Measurements from ENCODE around the gene FADS2. TPM values are rescaled to one million over a fixed set of nuclear protein-coding genes. Genes with fewer than 3 reads are reported as not detected.

Gene FADS2
- polyA plus RNA-seq, 2 donors: 5.1 to 8.7 TPM

DNA sequence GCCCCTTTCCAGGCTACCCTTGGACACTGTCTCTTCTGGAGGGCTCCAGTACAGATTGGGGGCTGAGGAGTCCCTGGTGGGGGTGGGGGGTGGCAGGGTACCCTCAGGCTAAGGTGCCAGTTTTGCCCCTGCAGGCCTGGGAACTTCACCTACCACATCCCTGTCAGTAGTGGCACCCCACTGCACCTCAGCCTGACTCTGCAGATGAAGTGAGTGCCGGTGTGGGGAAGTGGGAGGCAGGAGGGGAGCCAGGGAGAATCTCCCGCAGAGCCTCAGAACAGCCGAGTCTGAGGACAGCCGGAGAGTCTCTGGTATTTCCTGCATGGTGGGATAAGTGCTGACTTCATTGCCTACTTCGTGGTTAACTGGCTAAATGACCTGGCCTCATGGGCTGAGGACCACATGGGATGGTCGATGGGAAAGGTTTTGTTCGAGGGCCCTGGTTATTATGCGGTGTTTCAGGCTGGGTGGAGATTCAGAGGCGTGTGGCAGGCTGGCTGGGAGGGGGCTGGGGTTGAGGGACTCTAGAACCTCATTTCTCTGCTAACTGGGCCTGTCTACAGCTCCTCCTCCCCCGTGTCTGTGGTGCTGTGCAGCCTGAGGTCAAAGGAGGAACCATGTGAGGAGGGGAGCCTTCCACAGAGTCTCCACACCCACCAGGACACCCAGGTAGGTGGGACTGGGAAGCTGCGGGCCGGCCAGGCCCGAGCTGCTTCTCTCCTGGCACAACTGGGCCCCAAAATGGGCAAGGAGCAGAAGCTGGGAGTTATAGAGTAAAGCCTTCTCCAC lies 44.2 kb upstream of the FADS2 start:
- Histone ChIP-seq H3K27ac (ENCODE audit: low read depth in 2 of 2, low read length in 1 of 2) (no peak overlapping the region), H3K4me1 (ENCODE audit: control insufficient read depth in 2 of 2, insufficient read depth in 2 of 2, low read length in 1 of 2) (peaks cover 0 to 2% of the 10 kb centered on the region in 2 donors), H3K27me3 (ENCODE audit: control insufficient read depth in 1 of 2, insufficient read depth in 2 of 2, low read length in 2 of 2) (no peaks in the 10 kb centered on the region), H3K9me3 (ENCODE audit: control insufficient read depth in 2 of 2, insufficient read depth in 1 of 2, low read depth in 1 of 2, low read length in 1 of 2) (no peaks in the 10 kb centered on the region), H3K36me3 (ENCODE audit: control insufficient read depth in 2 of 2, insufficient read depth in 2 of 2, low read length in 1 of 2) (peaks cover 5 to 41% of the 10 kb centered on the region in 2 donors), H3K4me3 (ENCODE audit: low read depth in 1 of 2, low read length in 2 of 2) (no peak overlapping the region)
- WGBS, 2 donors: 69 to 72% methylated on average over 13 of the region's 13 CpGs

- H3K27me3 ChIP-seq (ENCODE audit: control insufficient read depth in 1 of 2, insufficient read depth in 2 of 2, low read length in 2 of 2): no peaks in the 10 kb centered on the region
- WGBS, 2 donors: 77 to 84% methylated on average over 7 of the region's 7 CpGs
- H3K27ac ChIP-seq (ENCODE audit: low read depth in 2 of 2, low read length in 1 of 2): no peak overlapping the region
- no peak overlapping the region for H3K4me3 ChIP-seq (ENCODE audit: low read depth in 1 of 2, low read length in 2 of 2)
- H3K36me3 ChIP-seq (ENCODE audit: control insufficient read depth in 2 of 2, insufficient read depth in 2 of 2, low read length in 1 of 2): peaks cover 7 to 45% of the 10 kb centered on the region in 2 donors
- no peaks in the 10 kb centered on the region for H3K9me3 ChIP-seq (ENCODE audit: control insufficient read depth in 2 of 2, insufficient read depth in 1 of 2, low read depth in 1 of 2, low read length in 1 of 2)
- peaks cover 0 to 2% of the 10 kb centered on the region in 2 donors for H3K4me1 ChIP-seq (ENCODE audit: control insufficient read depth in 2 of 2, insufficient read depth in 2 of 2, low read length in 1 of 2)
Measured at GRCh38 chr11:61784506-61784805, 43.6 kb upstream of the FADS2 start.

GRCh38 chr11:61785837-61786402 lies 42.2 kb upstream of the FADS2 start:
- Histone ChIP-seq H3K27ac (ENCODE audit: low read depth in 2 of 2, low read length in 1 of 2) (no peak overlapping the region), H3K27me3 (ENCODE audit: control insufficient read depth in 1 of 2, insufficient read depth in 2 of 2, low read length in 2 of 2) (no peaks in the 10 kb centered on the region), H3K36me3 (ENCODE audit: control insufficient read depth in 2 of 2, insufficient read depth in 2 of 2, low read length in 1 of 2) (peaks cover 15 to 54% of the 10 kb centered on the region in 2 donors), H3K4me3 (ENCODE audit: low read depth in 1 of 2, low read length in 2 of 2) (no peak overlapping the region), H3K4me1 (ENCODE audit: control insufficient read depth in 2 of 2, insufficient read depth in 2 of 2, low read length in 1 of 2) (peaks cover 0 to 2% of the 10 kb centered on the region in 2 donors), H3K9me3 (ENCODE audit: control insufficient read depth in 2 of 2, insufficient read depth in 1 of 2, low read depth in 1 of 2, low read length in 1 of 2) (no peaks in the 10 kb centered on the region)
- 87 to 88% methylated on average over 11 of the region's 11 CpGs for WGBS, 2 donors

- 49 to 61% methylated on average over 9 of the region's 9 CpGs for WGBS, 2 donors
- Histone ChIP-seq H3K36me3 (ENCODE audit: control insufficient read depth in 2 of 2, insufficient read depth in 2 of 2, low read length in 1 of 2) (peaks cover 14 to 53% of the 10 kb centered on the region in 2 donors), H3K9me3 (ENCODE audit: control insufficient read depth in 2 of 2, insufficient read depth in 1 of 2, low read depth in 1 of 2, low read length in 1 of 2) (no peaks in the 10 kb centered on the region), H3K27ac (ENCODE audit: low read depth in 2 of 2, low read length in 1 of 2) (no peak overlapping the region), H3K27me3 (ENCODE audit: control insufficient read depth in 1 of 2, insufficient read depth in 2 of 2, low read length in 2 of 2) (no peaks in the 10 kb centered on the region), H3K4me3 (ENCODE audit: low read depth in 1 of 2, low read length in 2 of 2) (no peak overlapping the region), H3K4me1 (ENCODE audit: control insufficient read depth in 2 of 2, insufficient read depth in 2 of 2, low read length in 1 of 2) (peaks cover 0 to 2% of the 10 kb centered on the region in 2 donors)
Measured at GRCh38 chr11:61787928-61788491, 40.1 kb upstream of the FADS2 start.

DNA sequence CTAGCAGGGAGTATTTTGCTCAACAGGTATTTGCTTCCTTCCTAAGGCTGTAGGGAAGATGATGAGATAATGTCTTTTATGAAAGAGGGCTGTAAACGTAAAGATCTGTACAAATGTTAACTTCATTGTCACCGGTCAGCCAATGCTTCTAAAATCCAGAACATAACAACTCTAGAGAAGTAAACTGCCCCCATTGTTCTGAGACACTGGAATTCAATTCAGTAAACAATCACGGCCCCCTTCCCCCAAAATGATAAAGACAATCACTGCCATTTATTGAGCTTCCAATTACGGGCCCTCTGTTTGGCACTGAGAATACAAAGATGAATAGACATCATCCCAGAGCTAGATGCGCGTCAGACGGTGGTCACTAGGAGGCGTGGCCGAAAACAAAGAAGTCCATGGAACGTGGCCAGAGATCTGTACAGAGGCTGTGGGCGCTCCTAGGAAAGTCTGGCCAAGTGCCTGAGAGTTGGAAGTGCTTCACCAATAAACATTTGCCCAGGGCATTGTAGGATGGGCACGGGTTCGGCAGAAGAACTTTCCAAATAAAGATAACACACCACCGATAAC lies 36.3 kb upstream of the FADS2 start:
- Histone ChIP-seq H3K4me1 (ENCODE audit: control insufficient read depth in 2 of 2, insufficient read depth in 2 of 2, low read length in 1 of 2) (no peaks in the 10 kb centered on the region), H3K4me3 (ENCODE audit: low read depth in 1 of 2, low read length in 2 of 2) (peak overlapping the region; percentile 66 to 91), H3K9me3 (ENCODE audit: control insufficient read depth in 2 of 2, insufficient read depth in 1 of 2, low read depth in 1 of 2, low read length in 1 of 2) (no peaks in the 10 kb centered on the region), H3K36me3 (ENCODE audit: control insufficient read depth in 2 of 2, insufficient read depth in 2 of 2, low read length in 1 of 2) (peaks cover 13 to 37% of the 10 kb centered on the region in 2 donors), H3K27me3 (ENCODE audit: control insufficient read depth in 1 of 2, insufficient read depth in 2 of 2, low read length in 2 of 2) (no peaks in the 10 kb centered on the region), H3K27ac (ENCODE audit: low read depth in 2 of 2, low read length in 1 of 2) (peak overlapping the region; percentile 88 to 93)
- WGBS, 2 donors: 3 to 4% methylated on average over 14 of the region's 14 CpGs

GRCh38 chr11:61792310-61793082 lies 35.6 kb upstream of the FADS2 start, which contains the start of the genes FEN1 and TMEM258:
TSS of gene FEN1 (plus strand) at chr11:61792911. CDS start at chr11:61795362, 2,451 bp downstream.
TSS of gene TMEM258 (minus strand) at chr11:61792599. CDS start at chr11:61792558, 41 bp downstream.
- Histone ChIP-seq H3K27ac (ENCODE audit: low read depth in 2 of 2, low read length in 1 of 2) (peak within 1 kb of the TSS; percentile 88 to 93), H3K4me1 (ENCODE audit: control insufficient read depth in 2 of 2, insufficient read depth in 2 of 2, low read length in 1 of 2) (no peaks in the 10 kb centered on the region), H3K27me3 (ENCODE audit: control insufficient read depth in 1 of 2, insufficient read depth in 2 of 2, low read length in 2 of 2) (no peaks in the 10 kb centered on the region), H3K4me3 (ENCODE audit: low read depth in 1 of 2, low read length in 2 of 2) (peak within 1 kb of the TSS; percentile 66 to 91), H3K9me3 (ENCODE audit: control insufficient read depth in 2 of 2, insufficient read depth in 1 of 2, low read depth in 1 of 2, low read length in 1 of 2) (no peaks in the 10 kb centered on the region), H3K36me3 (ENCODE audit: control insufficient read depth in 2 of 2, insufficient read depth in 2 of 2, low read length in 1 of 2) (peaks cover 13 to 30% of the 10 kb centered on the region in 2 donors)
- 0 to 1% methylated on average over 61 of the region's 61 CpGs for WGBS, 2 donors

GRCh38 chr11:61793083-61793828 lies 34.8 kb upstream of the FADS2 start:
- no peaks in the 10 kb centered on the region for H3K27me3 ChIP-seq (ENCODE audit: control insufficient read depth in 1 of 2, insufficient read depth in 2 of 2, low read length in 2 of 2)
- H3K36me3 ChIP-seq (ENCODE audit: control insufficient read depth in 2 of 2, insufficient read depth in 2 of 2, low read length in 1 of 2): peaks cover 13 to 23% of the 10 kb centered on the region in 2 donors
- 2 to 3% methylated on average over 29 of the region's 29 CpGs for WGBS, 2 donors
- peak overlapping the region; percentile 66 to 91 for H3K4me3 ChIP-seq (ENCODE audit: low read depth in 1 of 2, low read length in 2 of 2)
- H3K4me1 ChIP-seq (ENCODE audit: control insufficient read depth in 2 of 2, insufficient read depth in 2 of 2, low read length in 1 of 2): no peaks in the 10 kb centered on the region
- H3K9me3 ChIP-seq (ENCODE audit: control insufficient read depth in 2 of 2, insufficient read depth in 1 of 2, low read depth in 1 of 2, low read length in 1 of 2): no peaks in the 10 kb centered on the region
- peak overlapping the region; percentile 15 to 93 for H3K27ac ChIP-seq (ENCODE audit: low read depth in 2 of 2, low read length in 1 of 2)

- H3K4me1 ChIP-seq (ENCODE audit: control insufficient read depth in 2 of 2, insufficient read depth in 2 of 2, low read length in 1 of 2): no peaks in the 10 kb centered on the region
- no peaks in the 10 kb centered on the region for H3K9me3 ChIP-seq (ENCODE audit: control insufficient read depth in 2 of 2, insufficient read depth in 1 of 2, low read depth in 1 of 2, low read length in 1 of 2)
- WGBS, 2 donors: 49 to 53% methylated on average over 3 of the region's 3 CpGs
- H3K4me3 ChIP-seq (ENCODE audit: low read depth in 1 of 2, low read length in 2 of 2): peak overlapping the region in 1 of 2 donors; percentile 91
- no peaks in the 10 kb centered on the region for H3K27me3 ChIP-seq (ENCODE audit: control insufficient read depth in 1 of 2, insufficient read depth in 2 of 2, low read length in 2 of 2)
- H3K27ac ChIP-seq (ENCODE audit: low read depth in 2 of 2, low read length in 1 of 2): no peak overlapping the region
- peaks cover 13 to 22% of the 10 kb centered on the region in 2 donors for H3K36me3 ChIP-seq (ENCODE audit: control insufficient read depth in 2 of 2, insufficient read depth in 2 of 2, low read length in 1 of 2)
Measured at GRCh38 chr11:61793829-61794204, 34.3 kb upstream of the FADS2 start.

Measured in esophagus (tissue), 2 donors.